Endodermal cell (in vitro differentiated cells): ENCODE data around the gene OR4C46. TPM values are rescaled to one million over a fixed set of nuclear protein-coding genes. Genes with fewer than 3 reads are reported as not detected.
"Not testable (repeated sequence)": the region's sequence is repeated elsewhere in the genome, so short reads cannot be mapped to it uniquely, and the experiment has no call there.

ENCODE experiments used
- DNase-seq: peaks from one replicate; pipeline ENCODE4 v3.0.0-alpha.2; 2017
- H3K27ac ChIP-seq: 2 replicates; pipeline ENCODE4 v1.5.1; 2013; ENCODE audit warnings: mild to moderate bottlenecking, low read depth, low read length, moderate library complexity
- H3K27me3 ChIP-seq: 2 replicates; pipeline ENCODE4 v1.6.1; 2013; ENCODE audit warnings: mild to moderate bottlenecking, low read length, moderate library complexity; ENCODE audit not compliant: insufficient read depth, control insufficient read depth, poor library complexity, severe bottlenecking
- H3K36me3 ChIP-seq: 2 replicates; pipeline ENCODE4 v1.7.0; 2013; ENCODE audit warnings: mild to moderate bottlenecking, low read length, moderate library complexity; ENCODE audit not compliant: control insufficient read depth, insufficient read depth
- H3K4me1 ChIP-seq: one replicate; pipeline ENCODE4 v1.7.0; 2013; ENCODE audit warnings: low read length; ENCODE audit not compliant: control insufficient read depth, insufficient read depth
- H3K4me3 ChIP-seq: 2 replicates; pipeline ENCODE4 v1.5.1; 2013; ENCODE audit warnings: mild to moderate bottlenecking, low read length, moderate library complexity
- H3K9ac ChIP-seq: 2 replicates; pipeline ENCODE4 v1.6.1; 2013; ENCODE audit warnings: mild to moderate bottlenecking, low read length, moderate library complexity; ENCODE audit not compliant: poor library complexity, severe bottlenecking; ENCODE audit errors: extremely low read depth
- H3K9me3 ChIP-seq: 2 replicates; pipeline ENCODE4 v1.6.1; 2013; ENCODE audit warnings: mild to moderate bottlenecking, low read length, moderate library complexity; ENCODE audit not compliant: control insufficient read depth
- H3K27ac Mint-ChIP-seq: 2 replicates; pipeline ENCODE4 v1.8.0; 2020; ENCODE audit warnings: mixed read lengths
- H3K27me3 Mint-ChIP-seq: 2 replicates; pipeline ENCODE4 v1.8.0; 2021; ENCODE audit warnings: mild to moderate bottlenecking, mixed read lengths; ENCODE audit not compliant: insufficient read depth
- H3K36me3 Mint-ChIP-seq: 2 replicates; pipeline ENCODE4 v1.8.0; 2020; ENCODE audit warnings: low read depth, mixed read lengths
- H3K4me1 Mint-ChIP-seq: 2 replicates; pipeline ENCODE4 v1.8.0; 2020; ENCODE audit warnings: mixed read lengths
- H3K4me3 Mint-ChIP-seq: 2 replicates; pipeline ENCODE4 v1.8.0; 2020; ENCODE audit warnings: mild to moderate bottlenecking, moderate library complexity, mixed read lengths
- H3K9me3 Mint-ChIP-seq: 2 replicates; pipeline ENCODE4 v1.8.0; 2020; ENCODE audit warnings: mild to moderate bottlenecking, mixed read lengths
- WGBS, 2 experiments: methylation state at CpG; one replicate each; pipeline versions ENCODE4 v1.1.5 to v1.1.7; 2013; ENCODE audit warnings: missing lambda C conversion rate in 2 of 2, mixed read lengths in 1 of 2; ENCODE audit not compliant: insufficient coverage in 1 of 2, insufficient read length in 1 of 2; 5-methylcytosine and 5-hydroxymethylcytosine counted together
- long read RNA-seq, 4 experiments: library from polyadenylated mRNA in 2 of 4; library from RNA in 1 of 4; library from capped mRNA in 1 of 4; stranded (forward) in 3 of 4; unstranded in 1 of 4; transcript quantifications; one replicate each; pipeline ENCODE4 v2.0.0, GENCODE V29; 2020 to 2021; ENCODE audit warnings: inconsistent platforms in 1 of 4
- polyA plus RNA-seq, 2 experiments: library from polyadenylated mRNA; stranded (reverse); fragments of 50-300 nt; gene quantifications; one replicate each; pipeline ENCODE4 v1.2.3, GENCODE V29; 2013
- total RNA-seq, 2 donors: library from RNA; stranded (reverse); fragmentation: NEBNext Ultra II Directional in 1 of 2; extraction: Animal tissue kit (Norgen Biotek cat#: 25700) in 1 of 2; gene quantifications; 2 replicates in 1 of 2; 3 replicates in 1 of 2; pipeline ENCODE4 v1.2.1, GENCODE V29; 2021
- TF ChIP-seq, protein P1 (sequence below): fragments of 200-600 bp; sonication (generic); conservative IDR thresholded peaks from 2 replicates; pipeline ENCODE4 v1.5.0; 2021; ENCODE audit warnings: antibody characterized with exemption, mild to moderate bottlenecking

The OR4C46 gene
- not detected for total RNA-seq
- polyA plus RNA-seq (2013, experiment 1 of 2): not detected
- polyA plus RNA-seq (2013, experiment 2 of 2): not detected
- long read RNA-seq, experiment 1: 0 reads
- long read RNA-seq, experiment 2: 0 reads
- long read RNA-seq, experiment 3: 0 reads
- long read RNA-seq, experiment 4: 0 reads

DNA sequence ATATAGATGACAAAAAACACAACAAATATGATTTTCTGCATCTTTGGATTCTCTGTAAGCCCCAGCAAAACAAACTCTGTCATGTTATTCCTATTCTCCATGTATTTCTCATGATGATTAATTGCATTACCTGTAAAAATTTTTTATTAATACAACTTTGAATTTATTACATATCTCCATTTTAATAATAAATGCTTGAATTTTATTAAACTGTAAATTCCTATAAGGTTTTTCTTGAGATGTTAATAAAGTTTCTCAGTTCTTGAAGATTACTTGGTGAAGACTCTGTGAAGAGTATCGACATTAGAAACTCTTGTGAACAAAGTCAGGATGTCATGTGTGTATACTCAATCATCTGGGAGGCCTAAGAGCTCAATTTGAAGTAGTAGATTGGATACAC, at the start of gene OR4C46:
TSS of gene OR4C46 (minus strand) at position 101 of the 400 bp plus-strand sequence. CDS start at position 101, 0 bp downstream.
- Mint-ChIP-seq H3K36me3 (no peaks in the 10 kb centered on the region), H3K27ac (no peak within 1 kb of the TSS), H3K9me3 (peaks cover 77% of the 10 kb centered on the region), H3K4me3 (no peak within 1 kb of the TSS), H3K4me1 (no peaks in the 10 kb centered on the region), H3K27me3 (no peaks in the 10 kb centered on the region)
- Histone ChIP-seq H3K4me3 (no peak within 1 kb of the TSS), H3K27ac (no peak within 1 kb of the TSS), H3K9ac (no peak within 1 kb of the TSS), H3K36me3 (no peaks in the 10 kb centered on the region), H3K27me3 (no peaks in the 10 kb centered on the region), H3K9me3 (peaks cover 37% of the 10 kb centered on the region), H3K4me1 (no peaks in the 10 kb centered on the region)
- WGBS, 2 experiments: 48 to 50% methylated on average over 1 of the region's 1 CpG
- TF ChIP-seq, protein P1, sequence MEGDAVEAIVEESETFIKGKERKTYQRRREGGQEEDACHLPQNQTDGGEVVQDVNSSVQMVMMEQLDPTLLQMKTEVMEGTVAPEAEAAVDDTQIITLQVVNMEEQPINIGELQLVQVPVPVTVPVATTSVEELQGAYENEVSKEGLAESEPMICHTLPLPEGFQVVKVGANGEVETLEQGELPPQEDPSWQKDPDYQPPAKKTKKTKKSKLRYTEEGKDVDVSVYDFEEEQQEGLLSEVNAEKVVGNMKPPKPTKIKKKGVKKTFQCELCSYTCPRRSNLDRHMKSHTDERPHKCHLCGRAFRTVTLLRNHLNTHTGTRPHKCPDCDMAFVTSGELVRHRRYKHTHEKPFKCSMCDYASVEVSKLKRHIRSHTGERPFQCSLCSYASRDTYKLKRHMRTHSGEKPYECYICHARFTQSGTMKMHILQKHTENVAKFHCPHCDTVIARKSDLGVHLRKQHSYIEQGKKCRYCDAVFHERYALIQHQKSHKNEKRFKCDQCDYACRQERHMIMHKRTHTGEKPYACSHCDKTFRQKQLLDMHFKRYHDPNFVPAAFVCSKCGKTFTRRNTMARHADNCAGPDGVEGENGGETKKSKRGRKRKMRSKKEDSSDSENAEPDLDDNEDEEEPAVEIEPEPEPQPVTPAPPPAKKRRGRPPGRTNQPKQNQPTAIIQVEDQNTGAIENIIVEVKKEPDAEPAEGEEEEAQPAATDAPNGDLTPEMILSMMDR: no peak
- no peak for DNase-seq

DNA sequence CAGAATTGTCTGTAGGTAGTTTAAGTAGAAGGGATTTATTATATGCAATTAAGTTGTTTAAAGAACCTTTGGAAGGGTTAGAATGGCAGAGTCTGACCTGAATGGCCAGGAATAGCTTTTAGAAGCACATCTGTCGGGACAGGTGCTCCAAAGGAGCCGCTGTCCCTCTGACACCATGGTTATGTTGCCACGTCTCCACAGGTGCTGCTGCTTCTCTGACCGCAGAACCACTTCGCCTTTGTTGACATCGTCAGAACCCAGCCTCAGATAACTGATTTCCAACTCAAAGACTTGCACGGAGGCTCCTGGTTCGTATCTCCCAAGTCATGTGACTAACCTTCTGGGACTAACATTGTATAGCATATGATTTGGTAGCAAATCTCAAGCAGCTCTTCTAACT, 41.8 kb upstream of the OR4C46 start:
- H3K4me3 Mint-ChIP-seq: not testable (repeated sequence)

DNA sequence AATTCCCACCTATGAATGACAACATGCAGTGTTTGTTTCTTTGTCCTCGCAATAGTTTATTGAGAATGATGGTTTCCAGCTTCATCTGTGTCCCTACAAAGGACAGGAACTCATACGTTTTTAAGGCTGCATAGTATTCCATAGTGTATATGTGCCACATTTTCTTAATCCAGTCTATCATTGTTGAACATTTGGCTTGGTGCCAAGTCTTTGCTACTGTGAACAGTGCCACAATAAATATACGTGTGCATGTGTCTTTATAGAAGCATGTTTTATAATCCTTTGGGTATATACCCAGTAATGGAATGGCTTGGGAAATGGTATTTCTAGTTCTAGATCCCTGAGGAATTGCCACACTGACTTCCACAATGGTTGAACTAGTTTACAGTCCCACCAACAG, 42.4 kb downstream of the OR4C46 start:
- not testable (repeated sequence) for H3K27me3 ChIP-seq, H3K4me1 ChIP-seq, H3K4me3 ChIP-seq, H3K27ac ChIP-seq, H3K4me1 Mint-ChIP-seq, DNase-seq, H3K27ac Mint-ChIP-seq, H3K36me3 ChIP-seq, H3K9ac ChIP-seq, H3K36me3 Mint-ChIP-seq, H3K4me3 Mint-ChIP-seq, H3K27me3 Mint-ChIP-seq
- peaks cover 50% of the 10 kb centered on the region for H3K9me3 ChIP-seq
- WGBS, 2 experiments: 60 to 71% methylated on average over 2 to 3 of the region's 3 CpGs
- peaks cover 97% of the 10 kb centered on the region for H3K9me3 Mint-ChIP-seq

More for the DNA sequence above, 41.8 kb upstream of the OR4C46 start:
- 47 to 75% methylated on average over 2 to 6 of the region's 8 CpGs for WGBS, 2 experiments
- not testable (repeated sequence) for H3K27ac Mint-ChIP-seq, H3K27me3 Mint-ChIP-seq, H3K9ac ChIP-seq, H3K27ac ChIP-seq, H3K4me3 ChIP-seq, H3K36me3 ChIP-seq, H3K27me3 ChIP-seq, H3K4me1 ChIP-seq, H3K36me3 Mint-ChIP-seq, DNase-seq, H3K4me1 Mint-ChIP-seq
- H3K9me3 Mint-ChIP-seq: peaks cover 77% of the 10 kb centered on the region
- H3K9me3 ChIP-seq: peaks cover 46% of the 10 kb centered on the region

DNA sequence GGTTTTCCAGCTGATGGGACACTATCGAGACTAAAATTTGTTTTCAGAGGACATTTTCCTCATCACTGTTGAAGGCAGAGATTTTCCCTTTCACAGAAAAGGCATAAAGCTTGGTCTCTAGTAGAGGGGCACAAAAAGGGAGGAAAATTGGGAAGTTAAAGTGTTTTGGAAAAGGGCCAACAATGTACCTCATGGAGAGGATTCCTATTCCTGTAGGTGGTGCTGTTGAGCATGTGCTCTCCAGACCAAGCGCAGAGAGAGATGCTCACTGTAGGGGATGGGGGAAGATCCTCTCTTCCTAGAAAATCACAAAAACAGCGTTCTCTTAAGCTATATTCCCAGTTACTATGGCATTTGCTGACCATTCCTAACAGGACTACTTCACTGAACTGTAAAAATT, 44.9 kb downstream of the OR4C46 start:
- Histone ChIP-seq H3K36me3 (no peaks in the 10 kb centered on the region), H3K9me3 (peaks cover 61% of the 10 kb centered on the region), H3K4me3 (no peak overlapping the region), H3K27ac (no peak overlapping the region), H3K4me1 (no peaks in the 10 kb centered on the region), H3K9ac (no peak overlapping the region), H3K27me3 (no peaks in the 10 kb centered on the region)
- Mint-ChIP-seq H3K27me3 (no peaks in the 10 kb centered on the region), H3K9me3 (peaks cover 87% of the 10 kb centered on the region), H3K36me3 (peaks cover 1% of the 10 kb centered on the region), H3K27ac (no peak overlapping the region), H3K4me1 (no peaks in the 10 kb centered on the region), H3K4me3 (no peak overlapping the region)
- WGBS, 2 experiments: 71 to 83% methylated on average over 1 to 2 of the region's 3 CpGs
- TF ChIP-seq, protein P1: peak; percentile 29
- no peak for DNase-seq
